ENCODE data around the gene RENBP. TPM values are rescaled to one million over a fixed set of nuclear protein-coding genes. Genes with fewer than 3 reads are reported as not detected.

Gene RENBP
- total and polyA plus RNA-seq, 9 of the 15 experiments (the other 6 are each of a cell fraction or from before 2014, with no cell fraction given) = 0.07 to 14.8 (median 10.6) TPM; not detected in 1

- TF ChIP-seq TFAP4 (CRISPR knock-in tag; IDR thresholded peaks at IDR 0.05; ENCODE audit: borderline replicate concordance) (peak; percentile 80), POLR2B (IDR thresholded peaks at IDR 0.05; ENCODE audit: low read depth, partially characterized antibody) (no peak), CBX3 (IDR thresholded peaks at IDR 0.05; ENCODE audit: borderline replicate concordance in 1 of 2, low read length in 2 of 2) (0 out of 3 replicates have a peak, but pooled peaks of 1 of the 2 experiments have one; percentile 11), GTF2F1 (IDR thresholded peaks at IDR 0.05; ENCODE audit: low read depth, low read length) (no peak), HBP1 (CRISPR knock-in tag; IDR thresholded peaks at IDR 0.05) (peak; percentile 90), ZNF77 (CRISPR knock-in tag; IDR thresholded peaks at IDR 0.05) (no peak), SIX5 (IDR thresholded peaks at IDR 0.05; ENCODE audit: borderline replicate concordance in 1 of 2, insufficient read depth in 1 of 2, low read depth in 1 of 2, low read length in 2 of 2) (no peak), SMAD4 (CRISPR knock-in tag; conservative IDR thresholded peaks at IDR 0.05) (peak; percentile 64; the same call in 1 of the 2 replicates), AFF4 (CRISPR knock-in tag; IDR thresholded peaks at IDR 0.05) (no peak), CBFA2T2 (conservative IDR thresholded peaks at IDR 0.05) (0 out of 2 replicates have a peak, but pooled peaks have one; percentile 25), ZBTB5 (IDR thresholded peaks at IDR 0.05) (0 out of 2 replicates have a peak, but pooled peaks have one; percentile 27), ELF4 (CRISPR knock-in tag; IDR thresholded peaks at IDR 0.05) (peak; percentile 90), POLR2G (IDR thresholded peaks at IDR 0.05; ENCODE audit: low read depth, low read length) (peak; percentile 49; the same call in 1 of the 2 replicates), HDAC2 (IDR thresholded peaks at IDR 0.05) (peak; percentile 51), ZNF280B (CRISPR knock-in tag; IDR thresholded peaks at IDR 0.05) (no peak), CBX2 (IDR thresholded peaks at IDR 0.05; ENCODE audit: insufficient read depth, low read length, poor library complexity, severe bottlenecking) (no peak)
These were observed 43.4 kb downstream of the RENBP start (continued) for GRCh38 chrX:153900831-153901752.
